GM18526 (cell line): ENCODE measurements around the gene KNCN.

Experiments
- POLR2A ChIP-seq: IDR thresholded peaks from 3 replicates; pipeline ENCODE4 v1.6.1; 2011; ENCODE audit not compliant: insufficient read length; ENCODE audit errors: extremely low read depth

KNCN gene

DNA sequence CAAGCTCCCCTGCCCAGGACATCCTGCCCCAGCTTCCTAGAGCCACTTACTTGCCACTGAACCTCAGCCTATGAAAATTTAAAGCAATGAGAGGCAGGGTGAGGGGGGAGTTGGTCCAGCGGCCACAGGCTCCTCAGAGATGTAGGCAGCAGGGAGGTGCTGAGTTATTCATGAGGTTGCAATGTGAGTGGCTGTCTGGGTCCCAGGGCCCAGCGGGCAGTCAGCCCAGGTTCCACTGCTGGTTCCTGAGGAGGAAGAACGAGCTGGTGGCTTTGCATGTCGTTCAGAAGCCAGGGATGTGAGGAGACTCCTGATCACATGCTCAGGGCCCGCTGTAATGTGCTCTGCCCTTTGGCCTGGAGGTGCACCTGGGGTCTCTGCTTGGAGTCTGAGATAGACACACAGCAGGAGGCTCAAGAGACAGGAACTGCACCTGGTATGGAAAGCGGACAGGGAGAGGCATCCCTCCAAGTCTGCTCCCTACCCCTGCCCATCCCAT lies at the start of gene KNCN:
Gene KNCN, minus strand, starts transcription at position 51 of the 499 bp plus-strand sequence. CDS start 432 bp downstream, outside the sequence.
- no peak for TF ChIP-seq POLR2A

DNA sequence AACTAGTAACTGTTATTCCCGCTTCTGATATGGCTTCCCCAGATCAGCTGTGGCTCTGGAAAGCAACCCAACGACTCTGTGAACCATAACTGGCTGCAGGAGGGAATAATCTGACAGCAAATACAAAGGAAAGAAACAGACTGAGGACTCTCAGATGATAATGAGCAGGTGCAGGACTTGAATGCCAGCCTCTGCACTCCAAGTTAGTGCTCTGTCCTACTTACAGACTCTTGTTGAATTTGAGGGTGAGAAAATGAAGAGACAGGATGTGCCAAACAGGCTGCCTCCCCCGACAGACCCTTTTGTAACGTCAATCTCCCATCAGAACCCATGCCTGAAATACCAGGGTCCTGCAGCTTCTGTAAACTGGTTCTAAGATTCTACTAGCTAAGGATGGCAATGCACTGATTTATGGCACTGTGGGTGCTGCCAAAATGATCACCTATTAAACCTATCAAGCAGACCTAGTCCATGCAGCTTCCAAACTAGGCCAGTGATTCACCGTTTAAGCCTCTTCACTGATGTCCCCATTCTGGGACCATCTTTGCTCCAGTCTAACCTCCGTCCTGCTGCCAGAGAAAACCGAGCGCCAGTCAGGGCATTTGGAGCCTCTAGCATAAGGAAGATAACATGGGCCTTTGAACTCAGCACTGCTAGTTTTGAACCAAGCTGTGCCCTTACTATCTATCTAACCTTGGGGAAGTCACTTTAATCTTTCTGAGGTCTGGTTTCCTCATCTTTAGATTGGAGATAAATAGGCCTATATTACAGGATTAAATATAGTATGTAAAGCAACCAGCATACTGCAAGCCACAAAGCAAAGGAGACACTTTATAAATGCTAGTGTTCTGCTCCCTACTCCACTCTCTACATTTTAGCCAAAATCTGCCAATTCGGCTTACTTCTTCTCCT lies 47.9 kb upstream of the KNCN start:
- no peak for TF ChIP-seq POLR2A

DNA sequence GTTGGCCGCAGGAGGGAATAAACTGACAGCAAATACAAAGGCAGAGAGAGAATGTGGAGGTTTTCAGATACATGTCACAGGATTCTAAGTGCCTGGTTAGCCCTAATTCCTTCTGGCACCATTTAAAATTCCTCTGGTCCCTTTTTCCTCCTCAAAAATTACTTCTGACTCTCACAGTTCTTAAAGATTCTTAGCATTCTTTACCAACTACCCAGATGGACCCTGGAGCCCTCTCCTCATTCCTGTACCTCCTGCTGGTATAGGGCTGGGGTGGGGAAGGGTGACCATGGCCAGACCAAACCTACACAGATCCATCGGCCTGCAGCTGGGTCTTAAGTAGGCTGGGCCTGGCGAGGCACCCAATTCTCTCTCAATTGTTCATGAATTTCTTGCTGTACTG lies 45.4 kb upstream of the KNCN start:
- TF ChIP-seq POLR2A = no peak

DNA sequence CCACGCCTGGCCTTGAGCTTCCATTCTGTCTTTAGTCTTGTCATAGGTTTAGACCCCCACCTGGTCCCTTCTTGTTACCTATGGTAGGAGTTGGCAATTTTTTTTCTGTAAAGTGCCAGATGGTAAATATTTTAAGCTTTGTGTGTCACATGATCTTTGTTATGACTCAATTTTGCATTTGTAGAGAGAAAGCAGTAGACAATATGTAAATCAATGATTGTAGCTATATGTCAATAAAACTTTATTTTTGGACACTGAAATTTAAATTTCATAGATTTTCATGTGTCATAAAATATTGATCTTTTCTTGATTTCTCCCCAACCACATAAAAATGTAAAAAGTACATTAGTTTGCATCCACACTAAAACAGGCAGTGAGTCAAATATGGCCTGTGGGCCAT lies 44.6 kb upstream of the KNCN start:
- no peak for TF ChIP-seq POLR2A

DNA sequence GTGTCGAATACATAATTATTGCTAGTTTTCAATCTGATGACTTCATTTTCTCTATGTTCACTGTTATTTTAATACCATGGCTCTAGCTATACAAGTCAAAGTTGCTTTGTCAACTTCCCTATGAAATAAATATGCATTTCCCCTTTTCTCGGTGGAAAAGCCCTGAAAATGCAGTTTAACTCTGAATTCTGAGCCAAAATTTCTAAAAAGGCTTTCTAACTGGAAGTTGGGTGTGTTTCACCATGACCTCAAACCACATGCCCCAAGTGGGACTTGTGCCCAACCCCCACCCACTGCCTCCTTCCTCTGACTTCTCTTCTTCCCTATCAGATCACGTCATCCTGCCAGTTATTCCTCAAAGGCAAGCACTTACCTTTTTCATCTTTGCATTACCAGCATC lies 43.7 kb upstream of the KNCN start:
- no peak for TF ChIP-seq POLR2A

DNA sequence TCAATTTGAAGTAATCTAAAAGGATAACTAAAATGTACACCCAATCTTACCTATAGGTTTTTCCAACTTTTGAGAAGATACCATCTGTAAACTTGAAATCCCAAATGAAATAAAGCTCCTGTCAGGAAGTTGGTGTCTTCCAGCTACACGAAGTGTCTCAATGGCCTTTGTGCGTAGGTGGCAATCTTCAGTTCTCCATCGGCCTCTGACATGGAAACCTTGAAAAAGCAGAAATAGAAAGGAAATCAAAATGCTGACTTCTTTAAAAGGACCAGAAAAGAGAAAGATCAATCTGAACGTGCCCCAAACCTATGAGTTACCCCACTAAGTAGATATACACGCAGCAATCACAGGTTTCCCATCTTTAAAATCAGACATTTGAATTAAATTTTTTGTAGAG lies 42.6 kb upstream of the KNCN start:
- no peak for TF ChIP-seq POLR2A

DNA sequence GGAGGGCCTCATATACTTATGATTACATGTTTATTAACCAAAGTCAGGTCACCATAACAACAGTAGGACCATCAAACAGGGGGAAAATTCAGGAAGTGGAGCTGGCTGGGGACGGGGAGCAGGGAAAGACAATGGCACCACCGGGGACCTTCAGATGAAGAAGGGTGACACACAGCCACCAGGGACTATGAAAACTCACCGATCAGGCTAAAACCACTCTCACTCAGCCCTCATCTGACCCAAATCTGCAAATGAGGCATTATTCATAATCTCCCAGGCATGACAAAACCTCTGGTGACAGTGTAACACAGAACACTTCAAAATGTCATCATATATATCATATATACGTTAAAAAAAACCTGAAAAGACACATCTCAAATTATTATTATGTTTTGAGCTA lies 41.4 kb upstream of the KNCN start:
- no peak for TF ChIP-seq POLR2A

DNA sequence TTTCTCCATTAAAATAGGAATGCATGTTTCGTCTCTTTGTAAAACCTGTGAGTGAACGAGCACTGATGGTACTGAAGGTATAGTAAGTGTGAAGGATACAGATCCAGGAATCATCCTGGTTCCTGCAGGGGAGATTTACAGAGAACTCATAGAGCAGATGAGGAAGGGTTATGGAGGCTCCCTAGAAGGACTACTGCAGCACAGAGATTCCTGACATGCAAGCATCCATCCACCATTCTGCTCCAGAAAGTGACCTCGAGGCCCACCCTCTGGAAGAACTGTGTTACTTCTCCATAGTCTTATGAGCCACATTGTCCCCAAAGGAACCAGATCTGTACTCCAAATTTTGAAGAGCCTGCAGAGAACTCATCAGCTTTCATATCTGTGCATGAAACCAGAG lies 38.1 kb upstream of the KNCN start:
- no peak for TF ChIP-seq POLR2A

DNA sequence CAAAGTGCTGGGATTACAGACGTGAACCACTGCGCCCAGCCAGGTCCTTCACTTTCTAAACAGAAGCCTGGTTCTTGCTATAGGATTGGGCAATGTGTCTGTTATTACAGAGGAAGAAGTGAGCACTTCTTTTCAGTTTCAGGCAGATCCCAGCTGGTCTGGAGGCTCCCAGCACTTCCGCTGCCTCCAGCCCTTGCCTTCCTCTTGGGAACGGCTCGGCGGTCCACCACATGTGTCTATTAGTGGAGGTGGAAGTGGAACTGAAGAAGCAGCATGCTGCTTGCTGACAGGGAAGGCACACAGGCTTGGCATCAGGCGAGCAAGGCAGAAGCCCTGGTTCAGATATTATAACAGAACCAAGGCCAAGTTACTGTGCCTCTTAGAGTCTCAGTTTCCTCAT lies 35.6 kb upstream of the KNCN start:
- no peak for TF ChIP-seq POLR2A

DNA sequence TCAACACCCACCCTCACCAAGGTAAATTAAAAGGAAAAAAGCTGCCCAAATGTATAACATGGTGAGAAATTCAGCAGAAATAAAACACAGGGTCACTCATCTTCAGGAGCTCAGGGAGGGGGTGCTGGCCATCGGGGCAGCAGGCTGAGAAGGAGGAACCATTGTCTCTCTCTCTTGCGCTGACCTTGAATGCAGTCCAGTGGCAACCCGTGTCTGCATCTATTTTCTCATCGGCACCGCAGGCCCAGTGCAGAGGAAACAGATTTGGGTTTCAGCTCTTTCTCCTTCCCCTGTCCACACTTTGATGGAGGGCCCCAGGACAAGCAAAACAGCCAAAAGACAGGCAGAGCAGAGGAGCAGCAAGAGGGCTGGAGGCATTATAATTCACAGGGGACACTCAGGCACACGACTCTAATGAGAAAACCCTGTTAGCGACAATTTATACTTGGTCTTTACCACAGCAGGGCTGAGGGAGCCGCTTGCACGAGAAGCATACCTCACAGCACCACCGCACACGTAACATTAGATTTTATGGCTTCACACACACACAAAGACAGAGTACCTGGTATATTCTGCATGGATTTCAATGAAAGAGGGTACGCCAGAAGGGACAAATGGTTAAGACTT lies 34.0 kb upstream of the KNCN start:
- TF ChIP-seq POLR2A = no peak

DNA sequence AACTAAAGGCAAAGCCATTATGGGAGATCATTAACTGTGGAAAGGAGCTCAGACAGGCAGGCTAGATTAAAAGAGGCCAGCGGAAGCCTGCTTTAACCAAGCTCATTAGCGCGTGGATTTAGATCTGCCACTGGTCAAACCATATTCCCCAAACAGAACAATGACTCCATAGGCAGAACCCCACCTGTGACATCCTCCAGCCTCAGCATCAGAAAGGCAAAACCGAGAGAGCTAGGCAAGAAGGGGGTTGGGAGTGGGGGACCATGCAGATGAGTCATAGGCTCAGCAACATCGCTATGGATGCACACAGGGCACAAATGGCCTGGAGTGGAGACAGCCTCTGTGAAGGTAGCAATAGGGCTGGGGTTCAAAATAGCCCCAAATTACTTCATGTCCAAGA lies 32.0 kb upstream of the KNCN start:
- no peak for TF ChIP-seq POLR2A

DNA sequence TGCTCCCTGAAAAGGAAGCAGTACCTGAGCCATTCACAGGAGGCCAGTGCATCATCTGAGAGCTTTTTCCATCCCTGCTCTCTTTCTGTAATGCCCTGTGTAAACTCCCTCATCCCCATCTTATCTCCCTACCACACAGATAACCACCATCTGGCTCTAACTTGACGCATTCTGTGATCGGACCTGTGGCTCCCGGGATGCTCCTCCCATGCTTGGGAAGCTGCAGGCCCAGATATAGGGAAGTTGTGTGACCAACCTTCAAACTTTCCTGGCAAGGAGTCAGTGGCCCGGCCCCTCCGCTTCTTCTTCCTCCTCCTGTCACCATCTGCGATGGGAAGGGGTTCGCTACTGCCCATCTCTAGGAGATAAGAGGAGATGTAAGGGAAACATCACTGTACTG lies 31.5 kb upstream of the KNCN start:
- no peak for TF ChIP-seq POLR2A

DNA sequence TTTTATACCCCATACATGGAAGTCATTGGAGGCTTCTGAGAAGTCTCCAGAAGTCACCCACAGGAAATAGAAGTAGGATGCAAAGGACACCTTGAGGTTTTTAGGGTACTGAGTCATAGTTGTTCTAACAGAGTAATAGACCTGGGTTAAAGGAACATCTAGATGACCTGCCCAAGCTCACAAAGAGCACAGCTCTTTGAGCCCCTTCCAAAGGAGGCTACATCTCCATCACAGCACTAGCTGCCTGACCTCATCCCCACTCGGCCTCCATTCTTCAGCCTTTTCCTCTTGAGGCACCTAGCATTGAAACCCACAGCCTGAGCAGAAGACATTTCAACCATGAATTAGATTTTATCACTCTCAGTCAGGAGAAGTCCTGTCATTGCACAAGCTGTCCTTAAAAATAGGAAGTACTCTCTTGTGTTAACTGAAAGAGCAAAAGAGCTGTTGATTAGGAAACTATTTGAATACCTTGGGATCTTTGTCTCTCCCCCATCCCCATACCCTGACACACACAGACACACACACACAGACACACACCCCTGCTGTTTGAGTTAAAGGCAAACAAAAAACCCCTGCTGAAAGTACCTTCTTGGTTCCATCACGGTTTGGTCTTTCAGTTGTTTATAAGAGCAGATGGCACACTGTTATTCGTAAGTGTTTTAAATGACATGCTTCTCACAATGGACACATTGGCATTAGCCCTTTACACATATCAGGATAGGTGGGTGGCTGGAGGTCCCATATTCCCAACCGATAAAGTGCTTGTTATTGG lies 30.4 kb upstream of the KNCN start:
- TF ChIP-seq POLR2A = no peak

DNA sequence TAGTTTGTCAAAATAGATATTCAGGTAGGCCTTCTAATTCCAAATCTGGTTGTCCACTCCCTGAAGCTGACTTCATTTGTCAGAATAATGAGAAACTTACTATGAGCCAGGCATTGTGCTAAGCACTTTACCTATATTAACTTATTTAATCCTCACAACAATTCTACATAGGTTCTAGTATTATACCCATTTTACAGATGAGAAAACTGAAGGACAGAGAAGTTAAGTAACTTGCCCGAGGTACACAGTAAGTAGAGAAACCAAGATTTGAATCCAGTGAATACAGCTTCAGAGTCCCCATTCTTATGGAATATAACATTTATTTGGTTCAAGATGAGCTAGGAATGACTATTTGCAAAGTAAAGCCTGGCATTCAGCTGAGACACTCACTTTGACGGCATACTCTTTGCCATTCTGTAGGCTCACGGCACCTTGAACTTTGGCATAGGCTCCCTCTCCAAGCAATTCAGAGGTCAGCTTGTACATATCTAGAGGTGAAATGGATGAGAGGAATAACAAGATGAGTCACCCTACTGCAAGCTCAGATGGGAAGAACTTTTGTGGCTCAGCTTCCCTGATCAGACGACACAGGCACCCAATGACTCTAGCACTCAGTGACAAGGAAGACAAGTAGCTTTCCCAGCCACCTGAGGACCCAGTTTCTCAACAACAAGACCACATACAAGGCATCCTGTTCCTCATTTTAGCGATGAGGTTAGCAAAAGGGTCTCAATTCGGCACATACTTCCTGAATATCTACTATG lies 28.9 kb upstream of the KNCN start:
- no peak for TF ChIP-seq POLR2A

DNA sequence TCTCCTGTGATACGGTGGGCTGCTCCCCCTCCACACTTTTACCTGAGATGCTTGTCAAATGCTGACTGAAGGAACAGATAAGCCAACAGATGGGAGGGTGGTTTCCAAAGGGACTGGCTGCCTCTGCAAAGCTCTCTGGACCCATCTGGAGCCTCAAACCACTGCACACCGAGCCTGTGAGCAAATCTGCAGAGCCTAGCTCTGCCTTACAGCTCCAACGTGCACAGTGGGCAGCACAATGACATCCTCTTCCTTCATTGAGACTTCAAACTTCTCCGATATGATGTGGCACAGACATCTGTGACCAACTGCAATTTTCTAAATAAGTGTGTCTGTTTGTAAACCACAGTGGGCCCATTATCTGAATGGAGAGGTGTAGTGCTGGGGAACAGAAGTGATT lies 26.2 kb upstream of the KNCN start:
- no peak for TF ChIP-seq POLR2A
